Mucosa of descending colon (tissue), 3 donors: ENCODE results near the gene IGSF6. TPM values are rescaled to one million over a fixed set of nuclear protein-coding genes. Genes with fewer than 3 reads are reported as not detected.
"Not testable (repeated sequence)": the region's sequence is repeated elsewhere in the genome, so short reads cannot be mapped to it uniquely, and the experiment has no call there.

Experiments
- ATAC-seq: fragments of 200-7000 bp; cut with Tn5 transposase; one replicate; pipeline ENCODE4 v1.9.1; 2020; ENCODE audit warnings: mild to moderate bottlenecking, moderate library complexity
- DNase-seq, 3 donors: peaks; one replicate each; pipeline ENCODE4 v3.0.0-alpha.2; 2020
- H3K36me3 ChIP-seq: fragments of 200-600 bp; one replicate; pipeline ENCODE4 v1.8.0; 2021; ENCODE audit warnings: low read depth, mild to moderate bottlenecking
- H3K4me1 ChIP-seq: fragments of 200-600 bp; one replicate; pipeline ENCODE4 v1.8.0; 2021; ENCODE audit warnings: low read depth, mild to moderate bottlenecking
- H3K4me3 ChIP-seq: fragments of 200-600 bp; one replicate; pipeline ENCODE4 v1.8.0; 2021; ENCODE audit warnings: mild to moderate bottlenecking
- H3K9me3 ChIP-seq: fragments of 200-600 bp; one replicate; pipeline ENCODE4 v1.8.0; 2021; ENCODE audit warnings: mild to moderate bottlenecking
- intact Hi-C, 2 donors: fragments of 100-400 bp; cut with DNase I in 1 of 2; cut with micrococcal nuclease in 1 of 2; formaldehyde crosslinking; loops; one replicate each; pipeline versions ENCODE4 v1.11.0 to v1.11.1; 2022; cut with DNase I, micrococcal nuclease
- total RNA-seq, 3 donors: library from RNA; stranded (reverse); fragmentation: NEBNext Ultra II Directional in 2 of 3; extraction: Animal tissue kit (Norgen Biotek cat#: 25700) in 2 of 3; gene quantifications; one replicate each; pipeline versions ENCODE4 v1.2.1 to v1.2.4, GENCODE V29; 2021 to 2023
- TF ChIP-seq, protein P1 (sequence below): fragments of 200-600 bp; IDR thresholded peaks from one replicate; pipeline ENCODE4 v1.8.0; 2022; ENCODE audit warnings: antibody characterized with exemption, mild to moderate bottlenecking
- donor health status: DM: no; HTN: no; CAD: no; lungs with moderate emphysema.
- donor health status: DM: no; HTN: no; CAD: no.
- donor health status: DM: no; HTN: yes; CAD: no.

Gene IGSF6
- total RNA-seq, 3 donors from 2014 or later = 3.5 to 7.3 (median 4.6) TPM

DNA sequence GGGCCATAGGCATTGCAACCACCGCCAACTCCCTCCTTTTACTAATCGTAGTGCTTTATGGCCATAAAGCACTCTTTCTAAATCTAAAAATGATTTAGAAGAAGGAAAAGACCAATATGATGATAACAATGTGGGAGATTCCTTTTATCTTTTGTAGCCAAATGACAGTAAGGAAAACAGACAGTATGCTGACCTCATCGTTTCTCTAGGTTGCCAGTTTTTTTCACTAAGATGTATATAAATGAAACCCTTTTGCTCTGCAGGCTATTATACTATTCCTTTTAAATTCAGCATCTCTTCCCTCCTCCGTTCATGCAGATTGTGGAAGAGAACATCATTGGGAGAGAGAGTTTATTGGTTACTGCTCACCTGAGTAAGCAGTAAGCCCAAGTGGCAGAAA is 36.7 kb upstream of the IGSF6 start:
- ATAC-seq (no peak), DNase-seq (no peak)
- H3K9me3 ChIP-seq = no peaks in the 10 kb centered on the region
- no peak overlapping the region for H3K4me3 ChIP-seq
- TF ChIP-seq, protein P1, sequence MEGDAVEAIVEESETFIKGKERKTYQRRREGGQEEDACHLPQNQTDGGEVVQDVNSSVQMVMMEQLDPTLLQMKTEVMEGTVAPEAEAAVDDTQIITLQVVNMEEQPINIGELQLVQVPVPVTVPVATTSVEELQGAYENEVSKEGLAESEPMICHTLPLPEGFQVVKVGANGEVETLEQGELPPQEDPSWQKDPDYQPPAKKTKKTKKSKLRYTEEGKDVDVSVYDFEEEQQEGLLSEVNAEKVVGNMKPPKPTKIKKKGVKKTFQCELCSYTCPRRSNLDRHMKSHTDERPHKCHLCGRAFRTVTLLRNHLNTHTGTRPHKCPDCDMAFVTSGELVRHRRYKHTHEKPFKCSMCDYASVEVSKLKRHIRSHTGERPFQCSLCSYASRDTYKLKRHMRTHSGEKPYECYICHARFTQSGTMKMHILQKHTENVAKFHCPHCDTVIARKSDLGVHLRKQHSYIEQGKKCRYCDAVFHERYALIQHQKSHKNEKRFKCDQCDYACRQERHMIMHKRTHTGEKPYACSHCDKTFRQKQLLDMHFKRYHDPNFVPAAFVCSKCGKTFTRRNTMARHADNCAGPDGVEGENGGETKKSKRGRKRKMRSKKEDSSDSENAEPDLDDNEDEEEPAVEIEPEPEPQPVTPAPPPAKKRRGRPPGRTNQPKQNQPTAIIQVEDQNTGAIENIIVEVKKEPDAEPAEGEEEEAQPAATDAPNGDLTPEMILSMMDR = no peak
- H3K36me3 ChIP-seq = no peaks in the 10 kb centered on the region
- intact Hi-C loops = no loop called here
- H3K4me1 ChIP-seq = no peaks in the 10 kb centered on the region

DNA sequence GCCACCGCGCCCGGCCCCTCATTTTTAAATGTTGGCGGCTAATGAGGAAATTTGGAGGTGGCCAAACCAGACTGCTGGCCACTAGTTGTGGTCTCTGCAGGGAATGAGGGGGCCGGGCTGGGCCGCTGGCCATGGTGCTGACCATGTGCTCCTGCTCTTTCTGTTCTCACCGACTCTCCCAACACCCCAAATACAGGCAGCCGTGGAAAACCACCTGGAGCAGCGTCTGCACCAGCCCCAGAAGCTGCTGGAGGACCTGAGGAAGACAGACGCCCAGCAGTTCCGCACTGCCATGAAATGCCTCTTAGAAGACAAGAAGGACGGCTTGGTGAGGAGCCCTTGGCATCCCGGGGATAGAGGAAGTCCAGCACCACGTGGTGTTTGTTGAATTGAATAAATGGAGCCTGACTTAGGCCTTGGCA is 32.6 kb upstream of the IGSF6 start:
- Histone ChIP-seq H3K9me3 (no peaks in the 10 kb centered on the region), H3K4me1 (no peaks in the 10 kb centered on the region), H3K4me3 (no peak overlapping the region), H3K36me3 (no peaks in the 10 kb centered on the region)
- DNase-seq (no peak), ATAC-seq (no peak)
- TF ChIP-seq, protein P1 = no peak
- intact Hi-C loops = no loop called here

DNA sequence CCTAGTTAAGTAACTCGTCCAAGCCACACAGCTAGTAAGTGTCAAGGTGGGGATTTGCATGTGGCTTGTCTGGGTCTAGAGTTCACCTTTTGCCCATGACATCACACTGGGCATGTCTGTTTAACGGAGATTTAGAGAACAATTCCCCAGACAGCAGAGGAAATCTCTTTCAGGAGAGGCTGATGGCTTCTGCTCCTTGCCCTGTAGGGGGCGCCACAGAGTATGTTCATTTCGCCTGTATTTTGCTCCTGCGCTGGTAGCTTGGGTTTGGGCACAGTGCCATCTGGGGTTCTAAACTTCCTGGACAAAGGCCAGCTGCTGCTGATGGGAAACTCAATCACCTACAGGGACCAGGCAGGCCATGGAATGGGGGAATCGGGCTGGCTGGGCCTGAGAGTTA is 31.8 kb upstream of the IGSF6 start:
- no peaks in the 10 kb centered on the region for H3K36me3 ChIP-seq
- H3K9me3 ChIP-seq = no peaks in the 10 kb centered on the region
- ATAC-seq = peak; percentile 38
- peak in 1 of 3 donors; percentile 10 for DNase-seq
- TF ChIP-seq, protein P1 = no peak
- H3K4me3 ChIP-seq = no peak overlapping the region
- intact Hi-C loops = no loop called here
- no peaks in the 10 kb centered on the region for H3K4me1 ChIP-seq

DNA sequence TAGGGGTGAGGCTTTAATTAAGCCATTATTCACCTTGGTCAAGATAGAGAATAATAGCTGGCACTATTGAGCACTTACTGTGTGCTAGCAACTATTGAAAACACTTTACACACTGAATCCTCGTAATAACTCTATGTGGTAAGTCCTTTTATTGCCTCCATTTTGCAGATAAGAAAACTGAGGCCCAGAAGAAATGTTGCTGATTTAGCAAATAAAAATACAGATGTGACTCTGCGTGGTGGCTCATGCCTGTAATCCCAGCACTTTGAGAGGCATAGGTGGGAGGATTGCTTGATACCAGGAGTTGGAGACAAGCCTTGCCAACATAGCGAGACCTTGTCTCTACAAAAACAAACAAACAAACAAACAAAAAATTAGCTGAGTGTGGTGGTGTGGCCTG is 30.8 kb upstream of the IGSF6 start:
- intact Hi-C loops = no loop called here
- Histone ChIP-seq H3K36me3 (no peaks in the 10 kb centered on the region), H3K9me3 (no peaks in the 10 kb centered on the region), H3K4me3 (no peak overlapping the region), H3K4me1 (no peaks in the 10 kb centered on the region)
- DNase-seq = no peak
- ATAC-seq = no peak
- TF ChIP-seq, protein P1 = no peak

DNA sequence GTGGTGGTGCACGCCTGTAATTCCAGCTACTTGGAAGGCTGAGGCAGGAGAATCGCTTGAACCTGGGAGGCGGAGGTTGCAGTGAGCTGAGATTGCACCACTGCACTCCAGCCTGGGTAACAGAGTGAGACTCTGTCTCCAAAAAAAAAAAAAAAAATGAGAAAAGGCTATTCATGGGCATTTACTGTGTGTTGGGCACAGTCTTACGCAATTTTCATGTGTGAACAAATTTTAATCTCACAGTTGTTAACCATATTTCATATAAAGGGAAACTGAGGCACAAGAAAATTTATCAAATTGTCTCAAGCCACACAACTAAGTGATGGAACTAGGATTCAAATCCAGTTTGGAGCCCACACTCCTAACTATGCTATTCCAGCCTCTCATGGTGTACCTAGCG is 28.3 kb upstream of the IGSF6 start:
- ATAC-seq, H3K4me3 ChIP-seq, intact Hi-C loops, H3K36me3 ChIP-seq, DNase-seq, H3K4me1 ChIP-seq, H3K9me3 ChIP-seq: not testable (repeated sequence)

DNA sequence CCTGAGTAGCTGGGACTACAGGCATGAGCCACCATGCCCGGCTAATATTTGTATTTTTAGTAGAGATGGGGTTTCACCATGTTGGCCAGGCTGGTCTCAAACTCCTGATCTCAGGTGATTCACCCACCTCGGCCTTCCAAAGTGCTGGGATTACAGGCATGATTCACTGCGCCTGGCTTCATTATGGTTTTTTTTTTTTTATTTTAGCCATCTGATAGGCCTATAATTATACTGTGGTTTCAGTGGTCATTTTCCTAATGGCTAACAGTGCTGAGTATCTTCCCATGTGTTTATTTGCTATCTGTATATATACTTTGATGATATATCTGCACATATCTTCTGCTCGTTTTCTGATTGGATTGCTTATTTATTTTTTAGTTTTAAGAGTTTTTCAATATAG is 22.0 kb upstream of the IGSF6 start:
- H3K9me3 ChIP-seq, intact Hi-C loops, H3K4me1 ChIP-seq, ATAC-seq, H3K4me3 ChIP-seq, DNase-seq, H3K36me3 ChIP-seq: not testable (repeated sequence)

DNA sequence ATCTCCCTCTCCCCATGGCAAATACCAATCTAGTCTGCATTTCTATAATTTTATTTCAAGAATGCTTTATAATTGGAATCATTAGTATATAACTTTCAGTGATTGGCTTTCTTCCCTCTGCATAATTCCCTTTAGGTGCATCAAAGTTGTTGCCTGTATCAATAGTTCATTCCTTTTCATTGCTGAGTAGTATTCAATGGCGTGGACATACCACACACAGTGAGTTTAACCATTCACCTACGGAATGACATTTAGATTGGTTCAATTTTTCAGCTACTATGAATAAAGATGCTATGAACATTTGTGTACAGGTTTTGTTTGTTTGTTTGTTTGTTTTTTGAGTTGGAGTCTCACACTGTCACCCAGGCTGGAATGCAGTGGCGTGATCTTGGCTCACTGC is 21.1 kb upstream of the IGSF6 start:
- no peaks in the 10 kb centered on the region for H3K4me1 ChIP-seq
- H3K9me3 ChIP-seq = no peaks in the 10 kb centered on the region
- no peak overlapping the region for H3K4me3 ChIP-seq
- TF ChIP-seq, protein P1 = no peak
- H3K36me3 ChIP-seq = no peaks in the 10 kb centered on the region
- DNase-seq (no peak), ATAC-seq (no peak)
- intact Hi-C loops = no loop called here
